ENCODE measurements around the gene PPIP5K2.

Gene PPIP5K2

DNA sequence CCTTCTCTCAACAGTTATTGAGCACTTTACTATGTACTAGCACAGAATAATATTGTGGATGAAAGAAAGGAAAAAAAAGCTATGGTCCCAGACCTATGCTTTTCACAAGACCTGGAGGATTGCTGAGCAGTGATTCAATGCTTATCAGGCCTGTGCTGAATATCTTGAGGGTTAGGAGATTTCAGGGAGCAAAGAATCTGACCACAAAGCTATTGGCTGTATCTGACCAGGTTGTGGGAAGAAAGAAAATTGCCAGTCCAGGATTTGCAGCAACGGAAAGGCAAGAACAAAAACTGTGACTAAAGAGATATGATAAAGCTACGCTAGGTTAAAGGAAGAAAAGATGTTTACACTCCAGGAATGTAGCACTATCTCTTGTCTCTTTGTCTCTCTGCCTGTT is 123.6 kb downstream of the PPIP5K2 start:
- Mint-ChIP-seq H3K4me1 (no peaks in the 10 kb centered on the region), H3K27me3 (ENCODE audit: low read depth) (no peaks in the 10 kb centered on the region), H3K27ac (no peak overlapping the region), H3K36me3 (ENCODE audit: low read depth) (no peaks in the 10 kb centered on the region), H3K9me3 (peaks cover 10% of the 10 kb centered on the region), H3K4me3 (no peak overlapping the region)
- TF ChIP-seq, protein P1, sequence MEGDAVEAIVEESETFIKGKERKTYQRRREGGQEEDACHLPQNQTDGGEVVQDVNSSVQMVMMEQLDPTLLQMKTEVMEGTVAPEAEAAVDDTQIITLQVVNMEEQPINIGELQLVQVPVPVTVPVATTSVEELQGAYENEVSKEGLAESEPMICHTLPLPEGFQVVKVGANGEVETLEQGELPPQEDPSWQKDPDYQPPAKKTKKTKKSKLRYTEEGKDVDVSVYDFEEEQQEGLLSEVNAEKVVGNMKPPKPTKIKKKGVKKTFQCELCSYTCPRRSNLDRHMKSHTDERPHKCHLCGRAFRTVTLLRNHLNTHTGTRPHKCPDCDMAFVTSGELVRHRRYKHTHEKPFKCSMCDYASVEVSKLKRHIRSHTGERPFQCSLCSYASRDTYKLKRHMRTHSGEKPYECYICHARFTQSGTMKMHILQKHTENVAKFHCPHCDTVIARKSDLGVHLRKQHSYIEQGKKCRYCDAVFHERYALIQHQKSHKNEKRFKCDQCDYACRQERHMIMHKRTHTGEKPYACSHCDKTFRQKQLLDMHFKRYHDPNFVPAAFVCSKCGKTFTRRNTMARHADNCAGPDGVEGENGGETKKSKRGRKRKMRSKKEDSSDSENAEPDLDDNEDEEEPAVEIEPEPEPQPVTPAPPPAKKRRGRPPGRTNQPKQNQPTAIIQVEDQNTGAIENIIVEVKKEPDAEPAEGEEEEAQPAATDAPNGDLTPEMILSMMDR (IDR thresholded peaks at IDR 0.05; ENCODE audit: unreplicated experiment in 3 of 3): no peak

DNA sequence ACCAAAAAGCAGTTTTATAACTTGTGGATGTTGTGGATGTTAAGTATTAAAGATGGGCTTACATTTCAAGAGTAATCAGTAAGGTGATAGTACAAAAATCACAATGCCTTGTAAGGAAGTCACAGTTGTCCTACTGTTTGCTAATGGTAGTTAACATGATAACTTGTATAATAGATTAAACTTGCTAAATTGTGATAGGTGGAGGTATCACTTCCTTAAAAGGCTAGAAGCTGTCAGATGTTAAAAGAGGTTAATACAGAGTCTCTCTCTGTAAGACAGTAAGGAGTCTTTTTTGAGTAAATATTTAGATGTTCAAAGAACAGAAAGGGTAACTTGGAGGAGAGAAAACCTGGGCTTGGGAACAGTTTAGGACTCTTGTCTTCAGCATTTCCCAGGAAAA is 124.3 kb downstream of the PPIP5K2 start:
- TF ChIP-seq, protein P1 (IDR thresholded peaks at IDR 0.05; ENCODE audit: unreplicated experiment in 3 of 3): no peak
- no peak overlapping the region for H3K4me3 Mint-ChIP-seq
- H3K9me3 Mint-ChIP-seq: peaks cover 7% of the 10 kb centered on the region
- no peaks in the 10 kb centered on the region for H3K27me3 Mint-ChIP-seq (ENCODE audit: low read depth)
- H3K27ac Mint-ChIP-seq: no peak overlapping the region
- no peaks in the 10 kb centered on the region for H3K36me3 Mint-ChIP-seq (ENCODE audit: low read depth)
- no peaks in the 10 kb centered on the region for H3K4me1 Mint-ChIP-seq

DNA sequence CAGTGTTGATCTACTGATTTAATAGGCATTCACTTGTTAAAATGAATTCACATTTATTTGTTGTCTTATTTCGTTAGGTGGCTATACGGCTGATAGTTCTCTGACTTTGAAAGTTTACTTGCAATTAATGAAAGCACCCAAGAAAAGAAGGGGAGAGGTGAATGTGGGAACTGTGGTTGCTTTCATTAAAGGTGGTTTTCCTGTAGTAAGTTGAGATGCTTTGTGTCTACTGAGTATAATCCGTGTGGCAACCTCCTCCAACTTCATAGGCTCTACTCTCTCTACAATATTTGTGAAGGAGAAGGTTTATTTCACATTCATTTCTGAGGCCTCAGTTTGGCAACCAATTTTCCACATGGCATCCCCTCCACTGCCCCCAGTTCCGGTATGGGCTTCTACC is 125.7 kb downstream of the PPIP5K2 start:
- Mint-ChIP-seq H3K4me1 (no peaks in the 10 kb centered on the region), H3K27ac (no peak overlapping the region), H3K9me3 (peaks cover 7% of the 10 kb centered on the region), H3K36me3 (ENCODE audit: low read depth) (no peaks in the 10 kb centered on the region), H3K4me3 (no peak overlapping the region), H3K27me3 (ENCODE audit: low read depth) (no peaks in the 10 kb centered on the region)
- TF ChIP-seq, protein P1 (IDR thresholded peaks at IDR 0.05; ENCODE audit: unreplicated experiment in 3 of 3): no peak

DNA sequence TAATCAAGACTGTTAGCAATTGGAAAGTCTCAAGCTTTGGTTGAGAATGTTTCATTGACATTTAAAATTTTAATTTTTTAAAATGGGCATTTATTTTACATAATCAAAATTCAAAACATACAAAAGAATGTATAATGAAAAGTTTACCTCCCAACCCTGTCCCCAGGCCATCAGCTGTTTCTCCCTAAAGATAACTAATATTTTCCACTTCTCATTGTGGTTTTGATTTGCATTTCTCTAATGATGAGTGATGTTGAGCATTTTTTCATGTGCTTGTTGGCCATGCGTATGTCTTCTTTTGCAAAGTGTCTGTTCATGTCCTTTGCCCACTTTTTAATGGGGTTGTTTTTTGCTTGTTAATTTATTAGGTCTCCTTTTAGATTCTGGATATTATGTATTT is 127.0 kb downstream of the PPIP5K2 start:
- no peaks in the 10 kb centered on the region for H3K36me3 Mint-ChIP-seq (ENCODE audit: low read depth)
- H3K4me1 Mint-ChIP-seq: no peaks in the 10 kb centered on the region
- no peak overlapping the region for H3K27ac Mint-ChIP-seq
- TF ChIP-seq, protein P1 (IDR thresholded peaks at IDR 0.05; ENCODE audit: unreplicated experiment in 3 of 3): no peak
- H3K9me3 Mint-ChIP-seq: peaks cover 7% of the 10 kb centered on the region
- no peaks in the 10 kb centered on the region for H3K27me3 Mint-ChIP-seq (ENCODE audit: low read depth)
- H3K4me3 Mint-ChIP-seq: no peak overlapping the region

DNA sequence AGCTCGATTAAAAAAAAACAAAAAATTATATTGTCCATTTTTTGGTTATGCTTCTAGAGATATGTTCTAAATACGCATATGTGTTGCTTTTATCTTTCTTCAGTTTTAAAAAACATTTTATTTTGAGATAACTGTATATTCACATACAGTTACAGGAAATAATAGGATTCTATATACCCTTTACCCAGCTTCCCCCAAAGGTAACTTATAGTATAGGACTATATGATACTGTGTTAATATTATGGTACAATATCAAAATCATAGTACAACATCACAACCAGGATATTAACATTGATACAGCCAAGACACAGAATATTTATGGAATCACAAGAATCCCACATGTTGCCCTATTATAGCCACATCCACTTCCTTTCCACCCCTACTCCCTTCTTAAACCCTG is 129.0 kb downstream of the PPIP5K2 start:
- Mint-ChIP-seq H3K4me3 (no peak overlapping the region), H3K4me1 (no peaks in the 10 kb centered on the region), H3K27ac (no peak overlapping the region), H3K27me3 (ENCODE audit: low read depth) (no peaks in the 10 kb centered on the region), H3K9me3 (peaks cover 7% of the 10 kb centered on the region), H3K36me3 (ENCODE audit: low read depth) (no peaks in the 10 kb centered on the region)
- TF ChIP-seq, protein P1 (IDR thresholded peaks at IDR 0.05; ENCODE audit: unreplicated experiment in 3 of 3): no peak

DNA sequence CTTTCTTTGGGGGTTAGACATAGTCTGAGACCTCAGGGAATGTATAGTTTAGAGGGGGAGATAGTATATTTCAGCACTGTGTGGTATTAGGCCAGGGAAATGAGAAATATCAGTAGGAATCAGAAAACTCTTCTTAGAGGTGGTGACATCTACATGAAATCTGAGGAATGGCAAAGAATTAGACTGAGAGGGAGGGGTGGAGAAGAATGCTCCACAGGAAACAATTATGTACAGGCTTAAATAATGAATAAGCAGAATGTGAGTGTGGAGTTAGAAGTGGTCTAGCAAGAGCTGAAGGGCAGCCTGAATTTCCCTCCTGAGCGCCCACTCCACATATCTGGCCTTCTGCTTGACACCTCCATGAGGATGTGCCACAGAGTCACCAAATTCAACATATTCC is 134.8 kb downstream of the PPIP5K2 start:
- no peaks in the 10 kb centered on the region for H3K36me3 Mint-ChIP-seq (ENCODE audit: low read depth)
- no peaks in the 10 kb centered on the region for H3K27me3 Mint-ChIP-seq (ENCODE audit: low read depth)
- H3K27ac Mint-ChIP-seq: no peak overlapping the region
- TF ChIP-seq, protein P1 (IDR thresholded peaks at IDR 0.05; ENCODE audit: unreplicated experiment in 3 of 3): no peak
- H3K4me3 Mint-ChIP-seq: peak overlapping the region in 1 of 3 experiments; percentile 20
- H3K9me3 Mint-ChIP-seq: no peaks in the 10 kb centered on the region
- H3K4me1 Mint-ChIP-seq: peaks cover 9% of the 10 kb centered on the region
